AG10803 (cell line): ENCODE measurements around the gene SCG3.
"Not testable (repeated sequence)": the region's sequence is repeated elsewhere in the genome, so short reads cannot be mapped to it uniquely, and the experiment has no call there.

Experiments used
- DNase-seq: peaks from one replicate; pipeline ENCODE4 v3.0.0; 2010; ENCODE audit warnings: low read depth
- H3K4me3 ChIP-seq: 2 replicates; pipeline ENCODE4 v1.5.1; 2011; ENCODE audit warnings: mild to moderate bottlenecking, low read length, control low read depth
- TF ChIP-seq, protein P1 (sequence below): conservative IDR thresholded peaks from 2 replicates; pipeline ENCODE4 v1.5.1; 2011; ENCODE audit warnings: mild to moderate bottlenecking, low read length, control low read depth, inconsistent platforms

The SCG3 gene

DNA sequence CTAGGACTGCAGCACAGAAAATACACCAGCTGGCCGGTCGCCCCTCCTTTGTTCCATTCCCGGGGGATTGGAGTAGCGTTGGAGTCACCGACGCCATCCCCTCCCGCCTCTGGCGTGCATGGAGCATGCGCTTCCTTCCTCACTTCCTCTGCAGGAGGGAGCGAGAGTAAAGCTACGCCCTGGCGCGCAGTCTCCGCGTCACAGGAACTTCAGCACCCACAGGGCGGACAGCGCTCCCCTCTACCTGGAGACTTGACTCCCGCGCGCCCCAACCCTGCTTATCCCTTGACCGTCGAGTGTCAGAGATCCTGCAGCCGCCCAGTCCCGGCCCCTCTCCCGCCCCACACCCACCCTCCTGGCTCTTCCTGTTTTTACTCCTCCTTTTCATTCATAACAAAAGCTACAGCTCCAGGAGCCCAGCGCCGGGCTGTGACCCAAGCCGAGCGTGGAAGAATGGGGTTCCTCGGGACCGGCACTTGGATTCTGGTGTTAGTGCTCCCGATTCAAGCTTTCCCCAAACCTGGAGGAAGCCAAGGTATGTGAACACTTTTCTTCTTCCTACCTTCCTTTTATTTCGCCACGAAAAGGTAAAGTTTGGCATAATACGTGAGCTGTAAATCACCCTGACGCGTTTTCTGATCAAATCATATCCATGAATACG, at the start of gene SCG3:
TSS of gene SCG3 (plus strand) at position 201 of the 661 bp plus-strand sequence. CDS start at position 454, 253 bp downstream.
- H3K4me3 ChIP-seq = no peak within 1 kb of the TSS
- TF ChIP-seq, protein P1, sequence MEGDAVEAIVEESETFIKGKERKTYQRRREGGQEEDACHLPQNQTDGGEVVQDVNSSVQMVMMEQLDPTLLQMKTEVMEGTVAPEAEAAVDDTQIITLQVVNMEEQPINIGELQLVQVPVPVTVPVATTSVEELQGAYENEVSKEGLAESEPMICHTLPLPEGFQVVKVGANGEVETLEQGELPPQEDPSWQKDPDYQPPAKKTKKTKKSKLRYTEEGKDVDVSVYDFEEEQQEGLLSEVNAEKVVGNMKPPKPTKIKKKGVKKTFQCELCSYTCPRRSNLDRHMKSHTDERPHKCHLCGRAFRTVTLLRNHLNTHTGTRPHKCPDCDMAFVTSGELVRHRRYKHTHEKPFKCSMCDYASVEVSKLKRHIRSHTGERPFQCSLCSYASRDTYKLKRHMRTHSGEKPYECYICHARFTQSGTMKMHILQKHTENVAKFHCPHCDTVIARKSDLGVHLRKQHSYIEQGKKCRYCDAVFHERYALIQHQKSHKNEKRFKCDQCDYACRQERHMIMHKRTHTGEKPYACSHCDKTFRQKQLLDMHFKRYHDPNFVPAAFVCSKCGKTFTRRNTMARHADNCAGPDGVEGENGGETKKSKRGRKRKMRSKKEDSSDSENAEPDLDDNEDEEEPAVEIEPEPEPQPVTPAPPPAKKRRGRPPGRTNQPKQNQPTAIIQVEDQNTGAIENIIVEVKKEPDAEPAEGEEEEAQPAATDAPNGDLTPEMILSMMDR = no peak
- peak; percentile 37 for DNase-seq

DNA sequence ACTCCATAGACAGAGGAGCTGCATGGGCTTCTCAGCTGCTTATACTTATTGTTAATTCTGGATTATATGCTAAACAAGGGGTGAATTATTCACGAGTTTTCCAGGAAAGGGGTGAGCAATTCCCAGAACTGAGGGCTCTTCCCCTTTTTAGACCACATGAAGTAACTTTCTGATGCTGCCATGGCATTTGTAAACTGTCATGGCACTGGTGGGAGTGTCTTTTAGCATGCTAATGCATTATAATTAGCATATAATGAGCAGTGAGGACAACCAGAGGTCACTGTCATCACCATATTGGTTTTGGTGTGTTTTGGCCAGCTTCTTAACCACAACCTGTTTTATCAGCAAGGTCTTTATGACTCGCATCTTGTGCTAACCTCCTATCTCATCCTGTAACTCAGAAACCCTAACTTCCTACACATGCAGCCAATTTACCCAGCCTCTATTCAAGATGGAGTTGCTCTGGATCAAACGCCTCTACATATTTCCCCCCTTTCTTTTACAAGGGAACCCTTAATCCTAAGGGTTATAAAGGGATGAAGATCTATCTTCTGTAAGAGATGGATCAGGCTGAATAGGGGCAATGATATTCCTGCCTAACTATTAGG, 46.6 kb upstream of the SCG3 start:
- DNase-seq = no peak
- no peak overlapping the region for H3K4me3 ChIP-seq
- TF ChIP-seq, protein P1 = no peak

DNA sequence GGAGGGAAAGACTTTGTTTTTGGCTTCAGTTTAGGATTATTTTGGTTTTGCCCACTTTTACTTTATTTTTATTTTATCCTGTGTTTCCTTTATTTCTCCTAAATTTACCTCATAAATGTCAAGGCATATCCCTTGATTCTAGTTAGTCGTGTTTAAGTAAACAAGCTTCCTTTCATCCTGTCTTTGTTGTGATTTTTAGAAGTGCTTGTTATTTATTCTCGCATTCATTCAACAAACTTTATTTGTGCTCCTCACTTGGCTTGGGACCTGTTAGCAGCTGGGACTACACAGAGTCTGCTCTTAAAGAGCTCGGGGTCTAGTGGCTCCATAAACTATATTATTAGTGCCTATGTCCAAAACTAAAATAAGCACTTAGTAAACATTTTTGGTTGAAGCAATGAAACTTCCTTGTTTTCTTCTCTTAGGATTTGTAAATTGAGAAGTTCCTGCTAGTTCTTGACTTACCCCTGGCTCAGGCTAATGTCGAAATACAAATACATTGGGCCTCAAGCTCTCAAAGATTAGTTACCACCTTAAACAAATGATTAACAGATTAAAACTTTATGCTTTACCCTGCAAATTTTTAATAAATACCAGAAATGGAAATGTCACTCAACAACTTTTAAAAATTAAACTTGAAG, 39.7 kb upstream of the SCG3 start:
- no peak for DNase-seq
- TF ChIP-seq, protein P1 = no peak
- H3K4me3 ChIP-seq = no peak overlapping the region

DNA sequence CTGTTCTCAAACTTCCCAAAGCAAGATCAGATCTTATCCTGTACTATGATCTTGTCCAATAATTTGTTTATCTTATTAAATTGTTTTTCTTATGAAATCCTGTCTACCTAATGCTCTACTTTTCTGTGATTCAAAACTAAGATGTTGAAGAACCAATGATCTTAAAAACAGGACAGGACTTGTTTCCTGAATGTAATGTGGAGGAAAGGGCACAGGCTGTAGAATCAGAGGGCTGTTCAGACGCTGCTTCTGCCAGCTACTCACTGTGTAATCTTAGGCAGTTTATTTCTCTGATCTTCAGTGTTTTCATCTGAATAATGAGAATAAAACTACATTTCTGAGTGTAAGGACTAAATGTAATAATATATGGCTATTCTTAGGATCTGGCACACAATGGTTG, 38.6 kb upstream of the SCG3 start:
- H3K4me3 ChIP-seq = no peak overlapping the region
- TF ChIP-seq, protein P1 = no peak
- no peak for DNase-seq

DNA sequence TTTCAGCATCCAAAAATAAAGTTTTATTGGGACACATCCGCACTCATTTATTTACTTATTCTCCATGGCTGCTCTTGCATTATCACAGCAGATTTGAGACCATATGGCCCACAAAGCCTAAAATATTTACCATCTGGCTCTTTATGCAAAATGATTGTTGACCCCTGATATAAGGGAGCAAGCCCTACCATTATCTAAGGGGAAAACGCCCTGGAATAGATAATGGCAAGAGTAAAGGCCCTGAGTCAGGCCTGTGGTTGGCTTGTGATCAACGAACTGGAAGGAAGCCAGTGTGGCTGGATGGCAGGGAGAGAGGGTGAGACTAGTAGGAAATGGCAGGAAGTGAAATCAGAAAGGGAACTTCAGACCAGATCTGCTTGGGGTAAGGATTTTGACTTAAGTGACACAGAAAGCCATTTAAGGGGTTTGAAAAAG, 34.2 kb upstream of the SCG3 start:
- peak; percentile 53 for DNase-seq
- TF ChIP-seq, protein P1 = no peak
- H3K4me3 ChIP-seq = no peak overlapping the region

DNA sequence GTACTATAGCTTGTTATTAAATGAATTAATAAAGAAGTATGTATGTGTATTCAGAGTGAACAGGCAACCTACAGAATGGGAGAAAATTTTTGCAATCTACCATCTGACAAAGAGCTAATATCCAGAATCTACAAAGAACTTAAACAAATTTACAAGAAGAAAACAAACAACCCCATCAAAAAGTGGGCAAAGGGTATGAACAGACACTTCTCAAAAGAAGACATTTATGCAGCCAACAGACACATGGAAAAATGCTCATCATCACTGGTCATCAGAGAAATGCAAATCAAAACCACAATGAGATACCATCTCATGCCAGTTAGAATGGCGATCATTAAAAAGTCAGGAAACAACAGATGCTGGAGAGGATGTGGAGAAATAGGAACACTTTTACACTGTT, 33.2 kb upstream of the SCG3 start:
- not testable (repeated sequence) for DNase-seq, H3K4me3 ChIP-seq

DNA sequence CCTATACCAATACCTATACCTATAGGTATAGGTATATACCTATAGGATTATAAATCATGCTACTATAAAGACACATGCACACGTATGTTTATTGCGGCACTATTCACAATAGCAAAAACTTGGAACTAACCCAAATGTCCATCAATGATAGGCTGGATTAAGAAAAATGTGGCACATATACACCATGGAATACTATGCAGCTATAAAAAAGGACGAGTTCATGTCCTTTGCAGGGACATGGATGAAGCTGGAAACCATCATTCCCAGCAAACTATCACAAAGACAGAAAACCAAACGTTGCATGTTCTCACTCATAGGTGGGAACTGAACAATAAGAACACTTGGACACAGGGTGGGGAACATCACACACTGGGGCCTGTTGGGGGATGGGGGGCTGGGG, 32.7 kb upstream of the SCG3 start:
- DNase-seq, H3K4me3 ChIP-seq: not testable (repeated sequence)
